Stimulated activated CD8-positive, alpha-beta memory T cell treated with anti-CD3 and anti-CD28 coated beads, Interleukin-15, amount 100 ng/mL, for 48 hours (primary cell): Measurements from ENCODE around the gene NDE1.
"Not testable (repeated sequence)": the region's sequence is repeated elsewhere in the genome, so short reads cannot be mapped to it uniquely, and the experiment has no call there.

ENCODE experiments used
- DNase-seq, 2 donors: peaks; one replicate each; pipeline ENCODE4 v3.0.0-alpha.2; 2020; ENCODE audit warnings: low read depth in 2 of 2

Gene NDE1

GRCh38 chr16:15650698-15651171, 690 bp downstream of the NDE1 start:
- peak; percentile 30 to 32 for DNase-seq

GRCh38 chr16:15652293-15653001, 2.4 kb downstream of the NDE1 start:
- no peak for DNase-seq

GRCh38 chr16:15653227-15653626, 3.2 kb downstream of the NDE1 start:
- DNase-seq, result no peak

- DNase-seq, result no peak
Observed at GRCh38 chr16:15654591-15654990, 4.5 kb downstream of the NDE1 start.

- not testable (repeated sequence) for DNase-seq
Observed at GRCh38 chr16:15655561-15655960, 5.5 kb downstream of the NDE1 start.

- no peak for DNase-seq
Observed at GRCh38 chr16:15658149-15658548, 8.1 kb downstream of the NDE1 start.

- DNase-seq, result no peak
Observed at GRCh38 chr16:15658556-15658955, 8.5 kb downstream of the NDE1 start.

- no peak for DNase-seq
Observed at GRCh38 chr16:15660203-15660601, 10.2 kb downstream of the NDE1 start.

GRCh38 chr16:15665107-15665506, 15.1 kb downstream of the NDE1 start:
- no peak for DNase-seq

- DNase-seq, result no peak
Observed at GRCh38 chr16:15667091-15667742, 17.2 kb downstream of the NDE1 start.

- DNase-seq, result no peak
Observed at GRCh38 chr16:15671530-15672117, 21.6 kb downstream of the NDE1 start.

- DNase-seq, result not testable (repeated sequence)
Observed at GRCh38 chr16:15672127-15672513, 22.1 kb downstream of the NDE1 start.

- peak in 1 of 2 donors; percentile 34 for DNase-seq
Observed at GRCh38 chr16:15672514-15673167, 22.6 kb downstream of the NDE1 start.

GRCh38 chr16:15674571-15674970, 24.5 kb downstream of the NDE1 start:
- no peak for DNase-seq

GRCh38 chr16:15676506-15676905, 26.5 kb downstream of the NDE1 start:
- DNase-seq, result no peak

GRCh38 chr16:15677447-15677846, 27.4 kb downstream of the NDE1 start:
- DNase-seq, result no peak

GRCh38 chr16:15682105-15682570, 32.1 kb downstream of the NDE1 start:
- no peak for DNase-seq

GRCh38 chr16:15686287-15686686, 36.2 kb downstream of the NDE1 start:
- DNase-seq, result no peak

GRCh38 chr16:15689290-15689689, 39.2 kb downstream of the NDE1 start:
- DNase-seq, result no peak

- DNase-seq, result no peak
Observed at GRCh38 chr16:15690296-15690695, 40.3 kb downstream of the NDE1 start.

- no peak for DNase-seq
Observed at GRCh38 chr16:15691046-15691445, 41.0 kb downstream of the NDE1 start.

- not testable (repeated sequence) for DNase-seq
Observed at GRCh38 chr16:15692508-15692907, 42.5 kb downstream of the NDE1 start.
